GM12865 (cell line): ENCODE measurements around the gene NEO1.

Experiments
- DNase-seq: peaks from one replicate; pipeline ENCODE4 v3.0.0; 2010; ENCODE audit warnings: low read depth
- H3K4me3 ChIP-seq: 2 replicates; pipeline ENCODE4 v1.5.1; 2011; ENCODE audit warnings: mild to moderate bottlenecking, low read depth, low read length, control low read depth
- TF ChIP-seq, protein P1 (sequence below): IDR thresholded peaks from 2 replicates; pipeline ENCODE4 v1.5.1; 2011; ENCODE audit warnings: low read length, control low read depth, low read depth, inconsistent platforms; ENCODE audit not compliant: insufficient read depth; ENCODE audit errors: missing control alignments

Gene NEO1

DNA sequence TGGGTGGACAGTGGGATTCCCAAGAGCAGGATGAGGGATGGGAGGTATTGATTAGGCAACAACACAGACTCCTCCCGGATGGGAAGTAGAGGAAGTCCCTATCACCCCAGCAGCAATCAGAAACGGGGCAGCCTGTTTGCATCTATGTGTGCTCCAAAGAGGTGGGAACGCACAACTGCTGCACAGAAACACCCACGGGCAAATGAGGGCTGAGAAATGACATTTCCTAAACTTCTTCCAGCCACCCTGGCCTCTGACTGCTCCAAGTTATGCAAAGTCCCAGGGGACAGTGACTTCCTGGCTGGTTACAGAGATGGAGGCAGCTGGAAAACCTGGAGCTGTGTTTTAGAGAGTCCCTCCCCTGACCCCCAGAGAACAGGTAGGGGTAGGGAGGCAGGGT lies 273.9 kb downstream of the NEO1 start:
- TF ChIP-seq, protein P1, sequence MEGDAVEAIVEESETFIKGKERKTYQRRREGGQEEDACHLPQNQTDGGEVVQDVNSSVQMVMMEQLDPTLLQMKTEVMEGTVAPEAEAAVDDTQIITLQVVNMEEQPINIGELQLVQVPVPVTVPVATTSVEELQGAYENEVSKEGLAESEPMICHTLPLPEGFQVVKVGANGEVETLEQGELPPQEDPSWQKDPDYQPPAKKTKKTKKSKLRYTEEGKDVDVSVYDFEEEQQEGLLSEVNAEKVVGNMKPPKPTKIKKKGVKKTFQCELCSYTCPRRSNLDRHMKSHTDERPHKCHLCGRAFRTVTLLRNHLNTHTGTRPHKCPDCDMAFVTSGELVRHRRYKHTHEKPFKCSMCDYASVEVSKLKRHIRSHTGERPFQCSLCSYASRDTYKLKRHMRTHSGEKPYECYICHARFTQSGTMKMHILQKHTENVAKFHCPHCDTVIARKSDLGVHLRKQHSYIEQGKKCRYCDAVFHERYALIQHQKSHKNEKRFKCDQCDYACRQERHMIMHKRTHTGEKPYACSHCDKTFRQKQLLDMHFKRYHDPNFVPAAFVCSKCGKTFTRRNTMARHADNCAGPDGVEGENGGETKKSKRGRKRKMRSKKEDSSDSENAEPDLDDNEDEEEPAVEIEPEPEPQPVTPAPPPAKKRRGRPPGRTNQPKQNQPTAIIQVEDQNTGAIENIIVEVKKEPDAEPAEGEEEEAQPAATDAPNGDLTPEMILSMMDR, result no peak
- H3K4me3 ChIP-seq, result no peak overlapping the region
- DNase-seq, result no peak

DNA sequence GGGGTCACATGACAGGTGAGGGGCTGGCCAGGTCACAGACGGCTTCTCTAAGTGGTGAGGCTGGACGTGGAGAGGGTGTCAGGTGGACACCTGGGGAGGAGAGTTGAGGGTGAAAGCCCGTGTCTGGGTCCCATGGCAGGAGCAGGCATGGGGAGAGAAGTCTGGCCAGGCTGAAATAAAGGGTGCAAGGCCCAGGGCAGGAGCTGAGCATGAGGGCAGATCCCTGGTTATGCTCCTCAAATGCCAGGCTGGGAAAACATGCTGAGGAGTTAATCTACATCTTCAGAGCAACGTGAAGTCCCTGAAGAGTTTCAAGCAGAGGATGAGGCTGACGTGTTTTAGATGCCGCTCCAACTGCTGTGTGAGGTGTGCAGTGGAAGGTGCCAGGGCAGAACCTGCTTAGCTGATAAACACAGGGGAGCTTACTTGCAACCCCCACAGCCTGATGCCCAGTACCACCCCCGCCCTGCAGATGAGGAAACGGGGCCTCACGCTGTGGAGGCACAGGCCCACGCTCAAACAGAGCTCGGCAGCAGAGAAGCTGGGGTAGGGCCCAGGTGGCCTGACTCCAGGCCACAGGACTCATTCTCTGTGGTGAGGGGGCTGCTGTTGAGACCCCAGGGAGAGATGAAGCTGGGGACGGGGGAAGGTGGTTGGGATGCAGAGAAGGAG lies 276.0 kb downstream of the NEO1 start:
- no peak for DNase-seq
- no peak overlapping the region for H3K4me3 ChIP-seq
- TF ChIP-seq, protein P1, result no peak

DNA sequence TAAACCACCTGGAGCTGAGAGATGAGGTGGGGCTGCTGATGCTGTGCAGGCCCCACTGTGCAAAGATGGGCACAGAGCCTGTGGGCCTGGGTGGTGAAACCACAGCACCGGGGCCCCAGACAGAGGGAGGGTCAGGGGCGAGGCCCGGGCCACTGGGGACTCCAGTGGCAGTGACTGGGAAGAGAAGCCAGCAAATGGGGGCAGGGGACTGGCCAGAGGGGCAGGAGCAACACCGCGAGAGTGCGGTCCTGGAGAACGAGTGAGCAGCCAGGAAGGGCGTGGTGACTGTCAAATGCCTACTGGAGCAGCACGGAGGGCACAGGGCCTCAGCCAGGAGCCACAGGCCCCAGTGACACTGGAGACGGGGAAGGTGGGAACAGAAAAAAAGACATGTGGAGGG lies 276.7 kb downstream of the NEO1 start:
- no peak for DNase-seq
- TF ChIP-seq, protein P1, result no peak
- no peak overlapping the region for H3K4me3 ChIP-seq

DNA sequence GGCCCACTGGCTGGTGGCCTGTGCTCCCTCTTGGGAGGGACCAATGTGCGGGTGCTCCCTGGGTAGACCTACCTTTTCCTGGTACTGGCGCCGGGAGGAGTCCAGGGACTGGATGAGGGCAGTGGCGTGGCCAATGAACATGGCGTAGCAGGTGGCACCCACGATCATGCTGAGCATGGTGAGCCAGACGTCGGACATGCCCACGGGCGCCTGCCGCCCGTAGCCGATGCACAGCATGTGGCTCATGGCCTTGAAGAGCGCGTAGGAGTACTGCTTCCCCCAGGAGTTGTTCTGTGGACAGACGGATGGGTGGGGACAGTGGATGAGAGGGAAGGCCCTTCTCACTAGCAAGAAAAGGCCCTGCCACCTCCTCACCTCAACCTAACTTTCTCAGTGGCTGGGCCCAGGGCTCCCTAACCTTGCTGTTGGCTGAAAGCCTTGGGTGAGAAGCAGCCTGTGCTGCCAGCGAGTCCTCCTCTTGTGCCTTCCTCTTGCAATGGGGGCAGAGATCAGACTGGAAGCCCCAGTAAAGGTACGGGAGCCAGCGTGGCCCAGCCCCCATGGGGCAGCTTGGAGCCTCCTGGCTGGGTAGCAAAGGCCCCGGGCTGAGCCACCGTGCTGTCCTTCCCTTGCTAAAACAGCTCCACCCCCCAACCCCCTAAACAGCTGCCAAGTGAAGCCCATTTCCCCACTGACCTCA lies 277.4 kb downstream of the NEO1 start:
- TF ChIP-seq, protein P1, result no peak
- no peak for DNase-seq

DNA sequence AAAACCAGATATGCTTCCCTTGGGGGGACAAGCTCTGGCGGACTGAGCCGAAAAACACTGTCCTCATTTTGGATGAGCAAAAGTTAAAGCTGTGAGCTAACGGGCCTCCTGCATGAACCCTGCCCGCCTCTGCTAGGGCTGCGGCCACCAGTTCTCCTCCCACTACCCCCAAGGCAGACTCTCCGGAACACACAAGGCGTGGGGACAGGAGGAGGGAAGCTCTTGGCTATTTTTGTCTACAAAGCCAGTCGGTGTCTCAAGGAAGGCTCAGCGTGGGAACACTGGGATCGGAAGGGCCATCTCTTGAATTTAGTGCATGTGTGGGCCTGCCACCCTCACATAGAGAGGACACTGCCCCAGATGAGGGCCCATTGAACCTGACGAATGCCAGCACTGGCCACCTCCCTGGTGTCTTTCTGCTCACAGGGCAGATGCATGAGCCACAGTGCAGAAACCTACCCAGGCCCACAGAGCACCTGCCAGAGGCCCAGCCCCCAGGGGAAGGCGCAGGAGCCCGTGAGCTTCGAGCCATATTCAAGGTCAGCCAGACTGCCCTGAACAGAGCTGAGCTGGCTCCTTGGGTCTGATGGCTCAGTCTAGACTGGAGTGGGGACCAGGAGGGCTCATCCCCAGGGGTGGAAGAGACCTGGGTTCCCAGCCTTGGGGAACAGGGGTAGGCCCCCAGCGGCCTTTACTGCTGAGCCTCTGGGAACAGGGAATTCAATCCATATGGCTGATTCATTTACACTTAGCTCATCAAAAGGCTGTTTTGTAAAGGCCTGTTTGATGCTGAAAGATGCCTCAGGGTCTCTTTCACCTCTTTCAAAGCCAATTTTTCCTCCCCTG lies 278.2 kb downstream of the NEO1 start:
- no peak overlapping the region for H3K4me3 ChIP-seq
- no peak for DNase-seq
- TF ChIP-seq, protein P1, result no peak

More for the DNA sequence above, 277.4 kb downstream of the NEO1 start:
- H3K4me3 ChIP-seq, result no peak overlapping the region

DNA sequence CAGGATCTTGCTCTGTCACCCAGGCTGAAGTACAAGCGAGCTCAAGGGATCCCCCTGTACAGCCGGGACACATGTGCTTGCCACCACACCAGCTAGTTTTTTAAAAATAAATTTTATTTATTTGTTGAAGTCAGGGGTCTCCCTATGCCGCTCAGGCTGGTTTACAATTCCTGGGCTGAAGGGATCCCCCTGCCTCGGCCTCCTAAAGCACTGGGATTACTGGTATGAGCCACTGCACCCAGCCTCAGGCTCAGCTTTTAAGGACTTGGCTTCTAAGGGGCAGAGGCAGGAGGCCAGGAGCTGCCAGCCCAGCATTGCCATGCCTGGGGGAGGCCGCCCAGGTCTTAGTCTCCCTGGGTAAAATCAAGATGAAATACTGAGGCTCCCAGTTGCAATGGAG lies 279.2 kb downstream of the NEO1 start:
- no peak overlapping the region for H3K4me3 ChIP-seq
- TF ChIP-seq, protein P1, result no peak
- DNase-seq, result no peak
